MM.1S (cell line): Measurements from ENCODE around the gene UNKL.

ENCODE experiments used
- EZH2 ChIP-seq: fragments of 300-600 bp; sonication (generic); optimal IDR thresholded peaks from 2 replicates; pipeline ENCODE3; 2017; ENCODE audit warnings: low read depth, mild to moderate bottlenecking, antibody characterized with exemption, low read length, mixed read lengths
- EZH2phosphoT487 ChIP-seq: fragments of 300-600 bp; sonication (generic); IDR thresholded peaks from 2 replicates; pipeline ENCODE4 v1.6.1; 2018; ENCODE audit warnings: antibody characterized with exemption, low read length
- TF ChIP-seq, protein P1 (sequence below): fragments of 300-600 bp; sonication (generic); IDR thresholded peaks from 2 replicates; pipeline ENCODE4 v1.5.1; 2016; ENCODE audit warnings: antibody characterized with exemption, low read length, mixed read lengths

DNA sequence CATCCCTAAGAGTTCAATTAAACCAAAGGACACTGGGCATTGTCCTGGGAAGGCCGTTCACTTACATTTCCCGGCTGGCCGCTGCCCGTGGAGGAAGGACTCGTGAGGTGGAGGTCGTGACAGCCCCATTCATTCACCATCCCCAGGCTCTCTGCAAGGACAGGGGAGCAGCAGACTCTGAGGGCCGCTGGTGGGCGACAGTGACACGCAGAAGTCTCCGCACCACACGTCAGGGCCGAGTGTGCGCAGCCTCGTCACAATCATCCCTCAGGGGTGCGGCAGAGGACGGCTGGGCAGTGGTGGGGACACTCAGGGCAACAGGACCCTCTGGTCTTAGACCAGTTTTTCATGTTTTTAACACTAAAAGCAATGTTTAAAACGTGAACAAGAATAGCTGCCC lies 21.7 kb downstream of the UNKL start:
- TF ChIP-seq, protein P1, sequence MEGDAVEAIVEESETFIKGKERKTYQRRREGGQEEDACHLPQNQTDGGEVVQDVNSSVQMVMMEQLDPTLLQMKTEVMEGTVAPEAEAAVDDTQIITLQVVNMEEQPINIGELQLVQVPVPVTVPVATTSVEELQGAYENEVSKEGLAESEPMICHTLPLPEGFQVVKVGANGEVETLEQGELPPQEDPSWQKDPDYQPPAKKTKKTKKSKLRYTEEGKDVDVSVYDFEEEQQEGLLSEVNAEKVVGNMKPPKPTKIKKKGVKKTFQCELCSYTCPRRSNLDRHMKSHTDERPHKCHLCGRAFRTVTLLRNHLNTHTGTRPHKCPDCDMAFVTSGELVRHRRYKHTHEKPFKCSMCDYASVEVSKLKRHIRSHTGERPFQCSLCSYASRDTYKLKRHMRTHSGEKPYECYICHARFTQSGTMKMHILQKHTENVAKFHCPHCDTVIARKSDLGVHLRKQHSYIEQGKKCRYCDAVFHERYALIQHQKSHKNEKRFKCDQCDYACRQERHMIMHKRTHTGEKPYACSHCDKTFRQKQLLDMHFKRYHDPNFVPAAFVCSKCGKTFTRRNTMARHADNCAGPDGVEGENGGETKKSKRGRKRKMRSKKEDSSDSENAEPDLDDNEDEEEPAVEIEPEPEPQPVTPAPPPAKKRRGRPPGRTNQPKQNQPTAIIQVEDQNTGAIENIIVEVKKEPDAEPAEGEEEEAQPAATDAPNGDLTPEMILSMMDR = no peak
- TF ChIP-seq EZH2 (no peak), EZH2phosphoT487 (no peak)
